HUES6 (cell line): ENCODE results near the gene MALRD1.

ENCODE experiments used
- H3K27ac ChIP-seq: 2 replicates; pipeline ENCODE4 v1.7.0; 2013; ENCODE audit warnings: low read depth, mild to moderate bottlenecking, low read length, inconsistent platforms
- H3K27me3 ChIP-seq: 2 replicates; pipeline ENCODE4 v1.6.1; 2013; ENCODE audit warnings: low read length; ENCODE audit not compliant: control insufficient read depth, insufficient read depth
- H3K36me3 ChIP-seq: 2 replicates; pipeline ENCODE4 v1.6.1; 2013; ENCODE audit warnings: low read length; ENCODE audit not compliant: control insufficient read depth, insufficient read depth
- H3K4me1 ChIP-seq: 2 replicates; pipeline ENCODE4 v1.6.1; 2013; ENCODE audit warnings: low read length; ENCODE audit not compliant: control insufficient read depth, insufficient read depth
- H3K4me3 ChIP-seq: 2 replicates; pipeline ENCODE4 v1.5.1; 2013; ENCODE audit warnings: low read depth, low read length
- H3K9ac ChIP-seq: one replicate; pipeline ENCODE4 v1.6.1; 2013; ENCODE audit warnings: mild to moderate bottlenecking, low read length
- H3K9me3 ChIP-seq: 2 replicates; pipeline ENCODE4 v1.6.1; 2013; ENCODE audit warnings: low read depth, low read length; ENCODE audit not compliant: control insufficient read depth, insufficient read depth

The MALRD1 gene

DNA sequence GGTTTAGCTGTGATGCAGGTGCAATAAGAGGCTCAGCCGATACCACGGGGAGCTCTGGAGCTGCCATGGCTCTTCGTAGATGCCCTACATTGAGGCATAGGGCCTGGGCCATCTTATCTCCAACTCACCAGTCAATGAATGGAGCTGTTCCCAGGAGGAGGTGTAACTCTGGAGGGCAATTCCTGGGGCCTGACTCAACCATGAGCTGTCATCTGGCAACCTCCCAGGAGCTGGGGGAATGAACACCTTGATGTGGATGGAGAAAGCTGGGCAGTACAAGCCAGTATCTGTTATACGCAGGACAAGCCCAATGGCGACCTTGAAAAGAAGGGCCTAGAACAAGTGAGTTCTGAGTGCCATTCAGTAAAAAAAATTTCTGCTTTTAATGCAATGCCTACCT, 543.7 kb downstream of the MALRD1 start:
- H3K9me3 ChIP-seq = peaks cover 4% of the 10 kb centered on the region
- no peak overlapping the region for H3K27ac ChIP-seq
- no peaks in the 10 kb centered on the region for H3K27me3 ChIP-seq
- H3K4me3 ChIP-seq = no peak overlapping the region
- H3K36me3 ChIP-seq = no peaks in the 10 kb centered on the region
- H3K9ac ChIP-seq = no peak overlapping the region
- no peaks in the 10 kb centered on the region for H3K4me1 ChIP-seq

GRCh38 chr10:19595212-19595845, 546.7 kb downstream of the MALRD1 start:
- no peak overlapping the region for H3K4me3 ChIP-seq
- H3K27ac ChIP-seq = no peak overlapping the region
- no peaks in the 10 kb centered on the region for H3K36me3 ChIP-seq
- no peaks in the 10 kb centered on the region for H3K4me1 ChIP-seq
- H3K9ac ChIP-seq = no peak overlapping the region
- H3K27me3 ChIP-seq = no peaks in the 10 kb centered on the region
- H3K9me3 ChIP-seq = no peaks in the 10 kb centered on the region

GRCh38 chr10:19605806-19606205, 557.2 kb downstream of the MALRD1 start:
- no peak overlapping the region for H3K27ac ChIP-seq
- H3K4me1 ChIP-seq = no peaks in the 10 kb centered on the region
- H3K9me3 ChIP-seq = no peaks in the 10 kb centered on the region
- no peaks in the 10 kb centered on the region for H3K27me3 ChIP-seq
- H3K9ac ChIP-seq = no peak overlapping the region
- no peak overlapping the region for H3K4me3 ChIP-seq
- no peaks in the 10 kb centered on the region for H3K36me3 ChIP-seq

DNA sequence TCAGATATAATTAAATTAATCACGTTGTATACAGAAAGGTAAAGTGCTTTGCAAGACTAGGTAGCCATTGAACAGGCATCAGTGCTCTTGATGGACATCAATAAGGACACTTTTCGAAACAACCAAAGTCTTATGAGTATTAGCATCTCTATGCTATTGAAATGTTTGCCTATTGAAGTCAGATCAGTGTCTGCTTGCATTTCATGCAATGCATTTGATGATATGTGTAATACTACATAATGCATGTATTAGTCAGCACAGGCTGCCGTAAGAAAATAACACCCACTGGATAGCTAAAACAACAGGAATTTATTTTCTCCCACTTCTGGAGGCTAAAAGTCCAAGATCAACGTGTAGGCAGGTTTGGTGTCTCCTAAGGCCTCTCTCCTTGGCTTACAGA, 558.4 kb downstream of the MALRD1 start:
- H3K36me3 ChIP-seq = no peaks in the 10 kb centered on the region
- H3K4me3 ChIP-seq = no peak overlapping the region

DNA sequence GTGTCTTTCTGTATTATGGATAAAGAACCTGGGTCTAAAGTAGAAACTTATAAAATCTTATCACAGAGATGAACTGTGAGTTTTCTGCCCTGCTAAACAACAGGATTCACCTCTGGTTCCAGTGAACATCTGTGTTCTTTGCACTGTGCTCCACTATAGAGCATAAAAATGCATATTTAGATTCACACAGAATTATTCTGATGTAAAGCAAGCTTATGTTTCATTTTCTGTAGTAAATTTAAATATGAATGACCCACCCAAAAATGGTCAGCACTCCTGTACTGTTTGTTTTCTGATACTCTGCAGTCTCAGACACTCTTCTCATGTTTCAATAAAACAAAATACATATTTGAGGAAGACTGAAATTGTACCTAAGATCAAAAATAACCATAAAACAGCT, 563.2 kb downstream of the MALRD1 start:
- Histone ChIP-seq H3K4me3 (no peak overlapping the region), H3K4me1 (no peaks in the 10 kb centered on the region), H3K27me3 (no peaks in the 10 kb centered on the region), H3K9me3 (no peaks in the 10 kb centered on the region), H3K36me3 (no peaks in the 10 kb centered on the region), H3K27ac (no peak overlapping the region), H3K9ac (no peak overlapping the region)

More for the DNA sequence above, 558.4 kb downstream of the MALRD1 start:
- Histone ChIP-seq H3K9ac (no peak overlapping the region), H3K4me1 (no peaks in the 10 kb centered on the region), H3K9me3 (no peaks in the 10 kb centered on the region), H3K27me3 (no peaks in the 10 kb centered on the region), H3K27ac (no peak overlapping the region)

DNA sequence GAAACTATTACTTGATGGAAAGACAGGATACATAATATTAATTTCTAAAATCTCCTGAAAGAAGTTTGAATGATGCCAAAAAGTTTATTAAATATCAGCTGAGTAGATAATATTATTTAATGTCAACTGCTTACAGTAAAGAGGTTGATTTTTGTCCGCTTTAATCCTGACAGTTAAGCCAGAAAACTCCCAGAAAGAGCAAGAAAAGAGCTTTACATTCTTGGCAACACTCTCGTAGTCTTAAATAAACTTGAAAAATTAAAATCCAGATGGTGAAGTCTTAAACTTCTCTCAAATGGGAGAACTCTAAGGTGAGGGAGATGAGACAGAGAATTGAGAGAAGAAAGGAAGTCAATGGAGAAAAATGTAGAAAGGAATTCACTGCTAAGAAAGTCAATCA, 568.4 kb downstream of the MALRD1 start:
- H3K36me3 ChIP-seq = no peaks in the 10 kb centered on the region
- no peak overlapping the region for H3K27ac ChIP-seq
- no peaks in the 10 kb centered on the region for H3K4me1 ChIP-seq
- no peaks in the 10 kb centered on the region for H3K9me3 ChIP-seq
- H3K4me3 ChIP-seq = no peak overlapping the region
- no peaks in the 10 kb centered on the region for H3K27me3 ChIP-seq
- H3K9ac ChIP-seq = no peak overlapping the region

DNA sequence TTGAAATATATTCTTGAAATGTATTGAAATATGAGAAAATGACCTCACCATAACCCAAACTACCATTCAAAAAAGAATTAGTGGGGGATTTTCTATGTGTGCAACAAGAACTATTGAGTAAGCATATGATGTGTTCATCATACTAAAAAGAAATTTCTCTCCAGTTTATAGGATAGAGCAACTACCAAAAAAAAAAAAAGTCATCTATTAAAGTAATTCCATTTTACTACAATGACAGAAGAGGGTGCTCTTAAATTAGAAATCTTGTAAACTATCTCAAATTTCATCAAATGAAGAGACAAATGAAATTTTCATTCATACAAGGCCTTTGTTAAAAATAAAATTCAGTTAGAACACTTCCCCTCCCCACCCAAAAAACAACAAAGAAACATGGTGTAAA, 572.2 kb downstream of the MALRD1 start:
- Histone ChIP-seq H3K4me3 (no peak overlapping the region), H3K36me3 (no peaks in the 10 kb centered on the region), H3K4me1 (no peaks in the 10 kb centered on the region), H3K27me3 (no peaks in the 10 kb centered on the region), H3K9ac (no peak overlapping the region), H3K27ac (no peak overlapping the region), H3K9me3 (no peaks in the 10 kb centered on the region)

DNA sequence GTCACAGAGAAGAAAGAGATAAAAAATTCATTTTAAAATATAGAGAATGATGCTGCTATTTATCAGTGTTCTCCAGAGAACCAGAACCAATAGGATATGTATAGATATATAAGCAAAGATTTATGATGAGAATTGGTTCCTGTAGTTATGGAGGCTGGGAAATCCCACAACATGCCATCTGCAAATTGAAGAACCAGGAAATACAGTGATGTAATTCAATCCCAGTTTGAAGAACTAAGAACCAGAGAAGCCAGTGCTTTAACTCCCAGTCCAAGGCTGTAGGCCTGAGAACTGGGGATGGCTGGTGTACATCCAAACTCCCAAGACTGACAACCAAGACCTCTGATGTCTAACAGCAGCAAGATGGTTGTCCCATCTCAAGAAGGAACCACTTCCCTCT, 574.7 kb downstream of the MALRD1 start:
- no peaks in the 10 kb centered on the region for H3K36me3 ChIP-seq
- no peaks in the 10 kb centered on the region for H3K4me1 ChIP-seq
- no peak overlapping the region for H3K27ac ChIP-seq
- no peak overlapping the region for H3K4me3 ChIP-seq
- no peaks in the 10 kb centered on the region for H3K27me3 ChIP-seq
- no peaks in the 10 kb centered on the region for H3K9me3 ChIP-seq
- H3K9ac ChIP-seq = no peak overlapping the region

DNA sequence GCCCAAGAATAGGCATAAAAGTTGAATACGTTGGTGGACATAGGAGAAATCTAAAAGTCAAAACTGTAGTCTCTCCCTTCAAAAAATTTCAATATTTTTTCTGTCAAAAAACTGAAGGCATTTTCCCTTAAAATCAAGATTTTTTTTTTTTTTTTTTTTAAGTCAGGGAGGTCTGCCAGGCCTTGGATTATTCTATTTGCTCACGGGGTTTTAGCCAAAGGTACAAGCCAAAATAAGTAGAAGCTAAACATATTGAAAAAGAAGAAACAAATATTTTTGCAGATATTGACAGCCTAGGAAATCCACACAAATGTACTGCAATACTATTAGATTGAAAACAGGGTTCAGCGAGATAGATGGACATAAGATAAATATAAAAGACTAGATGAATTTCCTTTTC, 577.6 kb downstream of the MALRD1 start:
- Histone ChIP-seq H3K27ac (no peak overlapping the region), H3K4me1 (peaks cover 12% of the 10 kb centered on the region; the same call in 1 of the 2 replicates), H3K36me3 (no peaks in the 10 kb centered on the region), H3K9ac (no peak overlapping the region), H3K9me3 (no peaks in the 10 kb centered on the region), H3K27me3 (no peaks in the 10 kb centered on the region), H3K4me3 (no peak overlapping the region)

GRCh38 chr10:19628767-19629560, 580.4 kb downstream of the MALRD1 start:
- H3K36me3 ChIP-seq = no peaks in the 10 kb centered on the region
- H3K27me3 ChIP-seq = no peaks in the 10 kb centered on the region
- H3K27ac ChIP-seq = no peak overlapping the region
- no peaks in the 10 kb centered on the region for H3K9me3 ChIP-seq
- H3K9ac ChIP-seq = no peak overlapping the region
- H3K4me3 ChIP-seq = no peak overlapping the region
- peaks cover 12% of the 10 kb centered on the region; the same call in 1 of the 2 replicates for H3K4me1 ChIP-seq

DNA sequence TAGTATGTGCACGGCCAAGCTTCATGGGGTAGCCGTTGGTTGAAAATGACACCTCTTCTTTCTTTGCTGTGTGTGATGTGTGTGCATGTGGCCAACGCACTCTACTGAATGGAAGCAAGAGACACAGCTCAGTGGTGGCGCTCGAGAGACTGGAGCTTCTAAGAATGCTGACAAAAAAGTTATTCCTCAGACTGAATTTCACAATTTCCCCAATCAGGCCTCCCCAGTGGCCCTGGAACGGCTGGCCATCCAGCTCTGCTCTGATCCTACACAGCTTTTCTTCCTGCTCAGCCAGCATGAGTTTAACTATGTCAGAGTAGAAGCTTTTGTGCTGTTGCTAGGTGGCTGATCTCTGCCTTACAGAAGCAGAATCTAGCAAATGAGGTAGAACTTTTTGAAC, 581.0 kb downstream of the MALRD1 start:
- Histone ChIP-seq H3K36me3 (no peaks in the 10 kb centered on the region), H3K27ac (no peak overlapping the region), H3K9ac (no peak overlapping the region), H3K4me3 (no peak overlapping the region), H3K9me3 (no peaks in the 10 kb centered on the region), H3K27me3 (no peaks in the 10 kb centered on the region), H3K4me1 (peaks cover 12% of the 10 kb centered on the region; the same call in 1 of the 2 replicates)
